Activated CD8-positive, alpha-beta memory T cell treated with anti-CD3 and anti-CD28 coated beads for 1 hour (primary cell): Measurements from ENCODE around the gene ACTR1B.
"Not testable (repeated sequence)": the region's sequence is repeated elsewhere in the genome, so short reads cannot be mapped to it uniquely, and the experiment has no call there.

Experiments used
- DNase-seq, 2 donors: peaks; one replicate each; pipeline ENCODE4 v3.0.0-alpha.2; 2020; ENCODE audit warnings: low read depth in 1 of 2; ENCODE audit errors: extremely low read depth in 1 of 2

ACTR1B gene

GRCh38 chr2:97618939-97619827, 44.7 kb downstream of the ACTR1B start:
- DNase-seq: not testable (repeated sequence)

DNA sequence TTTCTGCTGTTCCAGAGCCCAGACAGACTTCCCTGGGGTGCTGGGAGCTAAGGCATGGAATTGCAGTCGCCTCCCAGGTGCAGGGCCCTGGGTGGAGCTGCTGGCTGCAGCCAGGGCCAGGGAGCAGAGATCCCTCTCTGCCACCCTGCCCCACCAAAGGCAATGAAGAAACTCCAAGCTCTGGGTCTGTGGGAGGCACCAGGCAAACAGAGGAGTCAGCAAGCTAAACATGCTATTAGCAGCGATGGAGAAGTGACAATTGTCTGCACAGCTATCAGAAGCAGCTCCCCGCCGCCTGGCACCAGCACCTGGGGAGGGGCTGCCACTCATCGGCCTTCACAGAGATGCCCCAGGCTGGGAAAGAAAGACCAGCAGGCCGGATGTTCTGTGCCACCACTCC, 45.9 kb downstream of the ACTR1B start:
- no peak for DNase-seq

GRCh38 chr2:97615746-97616145, 48.1 kb downstream of the ACTR1B start:
- not testable (repeated sequence) for DNase-seq

DNA sequence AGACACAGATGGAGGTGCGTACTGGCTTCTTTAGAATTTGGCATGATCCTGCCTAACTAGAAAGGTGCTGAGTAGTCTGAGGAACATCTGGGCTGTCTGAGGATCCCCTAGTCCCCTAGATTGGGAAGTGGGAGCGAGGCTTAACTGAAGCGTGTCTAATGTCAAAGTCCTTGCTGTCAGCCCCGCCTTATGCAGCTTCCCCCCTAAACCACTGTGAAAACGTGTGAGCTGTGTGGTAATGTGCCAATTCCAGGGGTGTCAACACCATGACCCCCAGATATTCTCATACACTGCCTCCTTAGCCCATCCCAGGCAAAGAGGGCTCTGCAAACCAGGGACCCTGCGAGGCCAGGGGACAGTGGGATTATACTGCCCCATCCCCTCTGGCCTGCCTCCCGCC, 51.9 kb downstream of the ACTR1B start:
- DNase-seq: not testable (repeated sequence)

DNA sequence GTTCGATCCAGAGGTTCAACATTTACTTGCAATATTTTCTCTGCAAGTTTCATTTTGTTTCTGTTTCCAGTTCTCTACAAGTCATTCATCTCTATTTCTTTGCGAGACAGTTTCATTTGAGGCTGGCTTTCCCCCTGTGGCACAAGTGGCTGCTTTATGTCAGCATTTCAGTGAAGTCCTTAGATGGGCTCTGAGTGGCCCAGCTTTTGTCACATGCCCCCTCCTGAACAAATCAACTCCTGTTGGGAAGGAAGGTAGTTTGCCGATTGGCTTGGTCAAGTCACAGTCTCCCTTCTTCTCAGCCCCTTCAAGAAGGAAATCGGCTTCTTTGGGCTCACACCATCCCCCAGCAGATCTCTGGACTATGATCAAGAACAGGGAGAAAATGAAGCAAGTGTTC, 55.1 kb downstream of the ACTR1B start:
- not testable (repeated sequence) for DNase-seq
